ENCODE measurements around the gene SLC38A3. TPM values are rescaled to one million over a fixed set of nuclear protein-coding genes. Genes with fewer than 3 reads are reported as not detected.

Gene SLC38A3
- total and polyA plus RNA-seq, 2 donors (not counting 1 experiment from before 2014, with no cell fraction given) = not detected

DNA sequence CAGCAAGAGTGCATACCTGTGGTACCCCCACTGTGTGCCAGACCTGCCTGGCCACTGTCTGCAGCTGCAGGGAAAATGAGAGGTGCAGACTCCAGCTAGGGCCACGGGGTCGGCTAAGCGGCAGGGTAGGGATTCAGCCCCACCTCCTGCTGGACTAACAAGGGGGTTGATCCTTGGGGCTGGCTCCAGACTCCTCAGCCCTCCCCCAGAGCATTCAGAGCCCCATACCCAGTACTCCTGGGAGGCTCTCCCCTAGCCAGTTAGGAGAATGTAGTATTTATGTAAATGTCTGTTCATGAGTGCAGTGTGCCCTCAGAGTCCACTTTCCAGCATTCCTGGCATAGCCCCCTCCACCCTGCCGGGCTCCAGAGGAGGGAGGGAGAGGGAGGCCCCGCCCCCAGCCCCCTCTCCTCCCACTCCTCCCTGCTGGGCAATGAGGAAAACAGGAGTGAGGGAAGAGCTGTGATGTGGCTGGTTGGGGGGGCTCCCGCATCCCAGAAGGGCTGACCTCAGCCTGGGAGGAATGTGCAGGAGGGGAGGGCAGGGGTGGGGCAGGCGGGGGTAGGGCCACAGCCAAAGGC lies 59.4 kb downstream of the SLC38A3 start:
- no peak overlapping the region for H3K4me3 Mint-ChIP-seq
- Histone ChIP-seq H3K4me1 (ENCODE audit: control insufficient read depth in 2 of 2, insufficient read depth in 2 of 2, low read length in 2 of 2) (peaks cover 9 to 13% of the 10 kb centered on the region in 2 donors), H3K36me3 (replicated peaks in 1 of 2; ENCODE audit: control extremely low read depth in 1 of 2, control insufficient read depth in 1 of 2, extremely low read depth in 1 of 2, insufficient read depth in 2 of 2, low read length in 1 of 2) (no peaks in the 10 kb centered on the region), H3K9ac (ENCODE audit: low read length) (no peak overlapping the region), H3K4me2 (replicated peaks; ENCODE audit: low read depth, low read length, poor library complexity, severe bottlenecking) (no peak overlapping the region), H3K4me3 (ENCODE audit: control extremely low read depth in 1 of 5, extremely low read depth in 1 of 5, insufficient read depth in 1 of 5, low read depth in 2 of 5, low read length in 4 of 5) (no peak overlapping the region), H3K27me3 (replicated peaks in 1 of 4; ENCODE audit: control extremely low read depth in 1 of 4, control insufficient read depth in 3 of 4, insufficient read depth in 4 of 4, low read length in 3 of 4) (peaks cover 0 to 34% (median 6%) of the 10 kb centered on the region in 4 experiments), H4K20me1 (ENCODE audit: control insufficient read depth, insufficient read depth, low read length, poor library complexity, severe bottlenecking) (peaks cover 3% of the 10 kb centered on the region), H3K27ac (ENCODE audit: low read length in 2 of 2) (no peak overlapping the region), H2AFZ (ENCODE audit: insufficient read depth, low read depth, low read length, poor library complexity, severe bottlenecking) (no peak overlapping the region), H3K79me2 (ENCODE audit: control insufficient read depth, insufficient read depth, low read length) (no peaks in the 10 kb centered on the region), H3K9me3 (ENCODE audit: control extremely low read depth in 1 of 3, control insufficient read depth in 2 of 3, insufficient read depth in 1 of 3, low read length in 2 of 3) (no peaks in the 10 kb centered on the region)
- H3K27me3 Mint-ChIP-seq = peaks cover 17% of the 10 kb centered on the region
- no peaks in the 10 kb centered on the region for H3K9me3 Mint-ChIP-seq (ENCODE audit: insufficient read depth)
- POLR2A ChIA-PET = interaction anchor here (0.8 kb wide), 1 partner anchor 29 kb away, joined by 3 read pairs; the partner anchor contains the start of gene GNAI2
- ATAC-seq (ENCODE audit: low read depth) (no peak), DNase-seq (no peak)
- WGBS (ENCODE audit: insufficient coverage) = 92% methylated on average over 3 of the region's 7 CpGs
- TF ChIP-seq, protein P1, sequence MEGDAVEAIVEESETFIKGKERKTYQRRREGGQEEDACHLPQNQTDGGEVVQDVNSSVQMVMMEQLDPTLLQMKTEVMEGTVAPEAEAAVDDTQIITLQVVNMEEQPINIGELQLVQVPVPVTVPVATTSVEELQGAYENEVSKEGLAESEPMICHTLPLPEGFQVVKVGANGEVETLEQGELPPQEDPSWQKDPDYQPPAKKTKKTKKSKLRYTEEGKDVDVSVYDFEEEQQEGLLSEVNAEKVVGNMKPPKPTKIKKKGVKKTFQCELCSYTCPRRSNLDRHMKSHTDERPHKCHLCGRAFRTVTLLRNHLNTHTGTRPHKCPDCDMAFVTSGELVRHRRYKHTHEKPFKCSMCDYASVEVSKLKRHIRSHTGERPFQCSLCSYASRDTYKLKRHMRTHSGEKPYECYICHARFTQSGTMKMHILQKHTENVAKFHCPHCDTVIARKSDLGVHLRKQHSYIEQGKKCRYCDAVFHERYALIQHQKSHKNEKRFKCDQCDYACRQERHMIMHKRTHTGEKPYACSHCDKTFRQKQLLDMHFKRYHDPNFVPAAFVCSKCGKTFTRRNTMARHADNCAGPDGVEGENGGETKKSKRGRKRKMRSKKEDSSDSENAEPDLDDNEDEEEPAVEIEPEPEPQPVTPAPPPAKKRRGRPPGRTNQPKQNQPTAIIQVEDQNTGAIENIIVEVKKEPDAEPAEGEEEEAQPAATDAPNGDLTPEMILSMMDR (IDR thresholded peaks at IDR 0.05) = no peak
- TF ChIP-seq EZH2 (IDR thresholded peaks at IDR 0.05; ENCODE audit: borderline replicate concordance, insufficient read depth, low read depth, low read length, poor library complexity, severe bottlenecking) = no peak
- H3K4me1 Mint-ChIP-seq = peaks cover 6% of the 10 kb centered on the region
- intact Hi-C loops (cut with micrococcal nuclease) = no loop called here
- no peak overlapping the region for H3K27ac Mint-ChIP-seq
- CTCF ChIA-PET = interaction anchor here (1.3 to 1.9 kb wide), 2 partner anchors 18 to 36 kb away, joined by 4 read pairs; no protein-coding TSS in a partner anchor

DNA sequence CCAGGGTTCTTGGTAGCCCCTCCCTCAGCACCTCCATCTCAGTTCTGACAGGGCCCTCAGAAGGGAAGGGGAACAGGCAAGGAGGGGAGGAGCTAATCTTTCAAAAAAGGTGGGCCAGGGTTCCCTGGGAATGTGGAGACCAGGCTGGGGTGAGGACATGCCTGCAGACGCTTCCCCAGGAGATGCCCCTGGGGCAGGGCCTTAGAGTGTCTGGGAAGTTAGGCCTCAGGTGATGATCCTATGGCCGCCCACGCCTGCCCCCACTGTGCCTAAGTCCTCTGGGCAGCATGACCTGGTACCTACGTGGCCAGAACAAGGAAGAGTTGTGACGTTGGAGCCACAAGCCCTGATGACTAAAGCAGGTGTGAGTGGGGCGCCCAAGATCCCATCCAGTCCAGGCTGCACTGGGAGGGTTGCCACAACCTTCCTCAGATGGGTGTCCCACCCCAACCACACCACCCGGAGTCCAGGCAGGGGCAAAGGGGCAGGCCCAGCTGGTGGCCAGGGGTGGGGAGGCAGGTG lies 60.0 kb downstream of the SLC38A3 start:
- H3K27me3 Mint-ChIP-seq = peaks cover 17% of the 10 kb centered on the region
- 74% methylated on average over 5 of the region's 7 CpGs for WGBS (ENCODE audit: insufficient coverage)
- no peak overlapping the region for H3K4me2 ChIP-seq (replicated peaks; ENCODE audit: low read depth, low read length, poor library complexity, severe bottlenecking)
- intact Hi-C loops (cut with micrococcal nuclease) = no loop called here
- DNase-seq (no peak), ATAC-seq (ENCODE audit: low read depth) (no peak)
- H3K9ac ChIP-seq (ENCODE audit: low read length) = no peak overlapping the region
- no peak overlapping the region for H3K4me3 Mint-ChIP-seq
- H3K4me1 Mint-ChIP-seq = peaks cover under 1% of the 10 kb centered on the region
- H2AFZ ChIP-seq (ENCODE audit: insufficient read depth, low read depth, low read length, poor library complexity, severe bottlenecking) = no peak overlapping the region
- H3K9me3 ChIP-seq (ENCODE audit: control extremely low read depth in 1 of 3, control insufficient read depth in 2 of 3, insufficient read depth in 1 of 3, low read length in 2 of 3) = no peaks in the 10 kb centered on the region
- CTCF ChIA-PET = interaction anchor here (1.9 kb wide), 1 partner anchor 37 kb away, joined by 4 read pairs; no protein-coding TSS in a partner anchor
- H3K79me2 ChIP-seq (ENCODE audit: control insufficient read depth, insufficient read depth, low read length) = no peaks in the 10 kb centered on the region
- peaks cover 0 to 34% (median 6%) of the 10 kb centered on the region in 4 experiments for H3K27me3 ChIP-seq (replicated peaks in 1 of 4; ENCODE audit: control extremely low read depth in 1 of 4, control insufficient read depth in 3 of 4, insufficient read depth in 4 of 4, low read length in 3 of 4)
- H3K4me3 ChIP-seq (ENCODE audit: control extremely low read depth in 1 of 5, extremely low read depth in 1 of 5, insufficient read depth in 1 of 5, low read depth in 2 of 5, low read length in 4 of 5) = no peak overlapping the region
- no peaks in the 10 kb centered on the region for H3K9me3 Mint-ChIP-seq (ENCODE audit: insufficient read depth)
- no peak overlapping the region for H3K27ac ChIP-seq (ENCODE audit: low read length in 2 of 2)
- H3K4me1 ChIP-seq (ENCODE audit: control insufficient read depth in 2 of 2, insufficient read depth in 2 of 2, low read length in 2 of 2) = peaks cover 5 to 9% of the 10 kb centered on the region in 2 donors
- POLR2A ChIA-PET = interaction anchor here (0.8 kb wide), 1 partner anchor 29 kb away, joined by 3 read pairs; the partner anchor contains the start of gene GNAI2
- H3K27ac Mint-ChIP-seq = no peak overlapping the region
- H3K36me3 ChIP-seq (replicated peaks in 1 of 2; ENCODE audit: control extremely low read depth in 1 of 2, control insufficient read depth in 1 of 2, extremely low read depth in 1 of 2, insufficient read depth in 2 of 2, low read length in 1 of 2) = no peaks in the 10 kb centered on the region
- no peak for TF ChIP-seq EZH2 (IDR thresholded peaks at IDR 0.05; ENCODE audit: borderline replicate concordance, insufficient read depth, low read depth, low read length, poor library complexity, severe bottlenecking)
- TF ChIP-seq, protein P1 (IDR thresholded peaks at IDR 0.05) = no peak
- H4K20me1 ChIP-seq (ENCODE audit: control insufficient read depth, insufficient read depth, low read length, poor library complexity, severe bottlenecking) = no peaks in the 10 kb centered on the region

All from B cell (primary cell).